VCaP (cell line): Measurements from ENCODE around the gene TK1.
A peak's percentile ranks its signal among the peaks of the same experiment; 100 is the strongest.

ENCODE experiments used
- H3K27ac ChIP-seq: fragments of 450-650 bp; 2 replicates; pipeline ENCODE4 v1.5.1; 2017
- CTCF ChIP-seq: fragments of 450-650 bp; conservative IDR thresholded peaks from 2 replicates; pipeline ENCODE4 v1.5.1; 2017; ENCODE audit warnings: mild to moderate bottlenecking, moderate library complexity

Gene TK1

GRCh38 chr17:78138204-78139060 lies 48.4 kb downstream of the TK1 start:
- no peak for TF ChIP-seq CTCF
- H3K27ac ChIP-seq, result no peak overlapping the region

GRCh38 chr17:78137392-78138203 lies 49.3 kb downstream of the TK1 start:
- H3K27ac ChIP-seq, result no peak overlapping the region
- peak; percentile 36 for TF ChIP-seq CTCF

GRCh38 chr17:78135858-78136500 lies 50.9 kb downstream of the TK1 start:
- H3K27ac ChIP-seq, result no peak overlapping the region

GRCh38 chr17:78134899-78135385 lies 51.9 kb downstream of the TK1 start:
- no peak overlapping the region for H3K27ac ChIP-seq
- TF ChIP-seq CTCF, result no peak

More at GRCh38 chr17:78135858-78136500, 50.9 kb downstream of the TK1 start:
- no peak for TF ChIP-seq CTCF

- TF ChIP-seq CTCF, result peak; percentile 77
- H3K27ac ChIP-seq, result no peak overlapping the region
Observed at GRCh38 chr17:78133971-78134898, 52.6 kb downstream of the TK1 start.

GRCh38 chr17:78133179-78133951 lies 53.5 kb downstream of the TK1 start:
- no peak for TF ChIP-seq CTCF
- H3K27ac ChIP-seq, result peak overlapping the region; percentile 93
